ENCODE results near the gene TM4SF4. TPM values are rescaled to one million over a fixed set of nuclear protein-coding genes. Genes with fewer than 3 reads are reported as not detected.

The TM4SF4 gene
- polyA plus RNA-seq, 3 donors: 0.08 TPM; not detected in 2

GRCh38 chr3:149430216-149430615 is 44.3 kb upstream of the TM4SF4 start:
- no peak overlapping the region for H3K27ac Mint-ChIP-seq
- no peak overlapping the region for H3K27ac ChIP-seq (ENCODE audit: low read depth in 1 of 2, low read length in 2 of 2)
- no peaks in the 10 kb centered on the region for H3K4me1 ChIP-seq (ENCODE audit: control insufficient read depth in 1 of 2, insufficient read depth in 2 of 2, low read length in 2 of 2)
- H3K9me3 Mint-ChIP-seq: peaks cover 0 to 6% (median 0%) of the 10 kb centered on the region in 7 donors
- peaks cover 3 to 5% of the 10 kb centered on the region in 2 donors for H3K9me3 ChIP-seq (replicated peaks in 1 of 2; ENCODE audit: control insufficient read depth in 1 of 2, insufficient read depth in 1 of 2, low read length in 2 of 2)
- no peak overlapping the region for H3K4me3 ChIP-seq (replicated peaks in 1 of 3; ENCODE audit: low read depth in 2 of 3, low read length in 3 of 3)
- H3K27me3 ChIP-seq (ENCODE audit: control insufficient read depth in 2 of 2, insufficient read depth in 2 of 2, low read length in 2 of 2): no peaks in the 10 kb centered on the region
- H3K4me2 ChIP-seq (replicated peaks; ENCODE audit: extremely low read depth, low read length, poor library complexity, severe bottlenecking): no peak overlapping the region
- peaks cover 0 to 1% (median 0%) of the 10 kb centered on the region in 3 donors for H3K27me3 Mint-ChIP-seq (ENCODE audit: low read depth in 3 of 3)
- no peaks in the 10 kb centered on the region for H4K20me1 ChIP-seq (ENCODE audit: insufficient read depth, low read length)
- WGBS (ENCODE audit: insufficient coverage): no CpG with 5 or more reads among the region's 1 CpG
- no peak overlapping the region for H2AFZ ChIP-seq (ENCODE audit: insufficient read depth, low read depth, low read length, poor library complexity, severe bottlenecking)
- intact Hi-C loops (cut with micrococcal nuclease): no loop called here
- H3K4me3 Mint-ChIP-seq: no peak overlapping the region
- H3K79me2 ChIP-seq (ENCODE audit: insufficient read depth, low read length): no peaks in the 10 kb centered on the region
- DNase-seq: no peak
- no peaks in the 10 kb centered on the region for H3K36me3 Mint-ChIP-seq
- H3K9ac ChIP-seq (ENCODE audit: insufficient read depth, low read length, poor library complexity, severe bottlenecking): no peak overlapping the region
- H3K4me1 Mint-ChIP-seq: peaks cover 7% of the 10 kb centered on the region
- TF ChIP-seq CTCF (IDR thresholded peaks at IDR 0.05): no peak
- no peaks in the 10 kb centered on the region for H3K36me3 ChIP-seq (replicated peaks in 1 of 2; ENCODE audit: control insufficient read depth in 1 of 2, insufficient read depth in 2 of 2, low read length in 2 of 2)

GRCh38 chr3:149432149-149432548 is 42.3 kb upstream of the TM4SF4 start:
- peaks cover 0 to 6% (median 2%) of the 10 kb centered on the region in 7 donors for H3K9me3 Mint-ChIP-seq
- H3K27ac Mint-ChIP-seq: no peak overlapping the region
- H3K4me1 ChIP-seq (ENCODE audit: control insufficient read depth in 1 of 2, insufficient read depth in 2 of 2, low read length in 2 of 2): no peaks in the 10 kb centered on the region
- intact Hi-C loops (cut with micrococcal nuclease): no loop called here
- no peaks in the 10 kb centered on the region for H3K36me3 ChIP-seq (replicated peaks in 1 of 2; ENCODE audit: control insufficient read depth in 1 of 2, insufficient read depth in 2 of 2, low read length in 2 of 2)
- H3K36me3 Mint-ChIP-seq: no peaks in the 10 kb centered on the region
- no CpG with 5 or more reads among the region's 2 CpGs for WGBS (ENCODE audit: insufficient coverage)
- peaks cover 3 to 5% of the 10 kb centered on the region in 2 donors for H3K9me3 ChIP-seq (replicated peaks in 1 of 2; ENCODE audit: control insufficient read depth in 1 of 2, insufficient read depth in 1 of 2, low read length in 2 of 2)
- H3K27me3 ChIP-seq (ENCODE audit: control insufficient read depth in 2 of 2, insufficient read depth in 2 of 2, low read length in 2 of 2): no peaks in the 10 kb centered on the region
- H3K9ac ChIP-seq (ENCODE audit: insufficient read depth, low read length, poor library complexity, severe bottlenecking): no peak overlapping the region
- no peak overlapping the region for H3K27ac ChIP-seq (ENCODE audit: low read depth in 1 of 2, low read length in 2 of 2)
- no peak overlapping the region for H3K4me2 ChIP-seq (replicated peaks; ENCODE audit: extremely low read depth, low read length, poor library complexity, severe bottlenecking)
- no peaks in the 10 kb centered on the region for H3K79me2 ChIP-seq (ENCODE audit: insufficient read depth, low read length)
- no peak for TF ChIP-seq CTCF (IDR thresholded peaks at IDR 0.05)
- no peaks in the 10 kb centered on the region for H4K20me1 ChIP-seq (ENCODE audit: insufficient read depth, low read length)
- peaks cover 14% of the 10 kb centered on the region for H3K4me1 Mint-ChIP-seq
- no peak for DNase-seq
- peaks cover 0 to 3% (median 0%) of the 10 kb centered on the region in 3 donors for H3K27me3 Mint-ChIP-seq (ENCODE audit: low read depth in 3 of 3)
- no peak overlapping the region for H3K4me3 ChIP-seq (replicated peaks in 1 of 3; ENCODE audit: low read depth in 2 of 3, low read length in 3 of 3)
- H3K4me3 Mint-ChIP-seq: no peak overlapping the region
- H2AFZ ChIP-seq (ENCODE audit: insufficient read depth, low read depth, low read length, poor library complexity, severe bottlenecking): no peak overlapping the region
